HepG2 (cell line): ENCODE data around the gene CLEC4M. TPM values are rescaled to one million over a fixed set of nuclear protein-coding genes. Genes with fewer than 3 reads are reported as not detected.

ENCODE experiments used
- CEBPZ ChIP-seq: IDR thresholded peaks from 2 replicates; pipeline ENCODE4 v1.6.1; 2012; ENCODE audit warnings: low read length, improper control_type of control experiment
- NRL ChIP-seq: sonication (generic); formaldehyde crosslinking; IDR thresholded peaks from 2 replicates; pipeline ENCODE4 v1.5.0; 2020; ENCODE audit warnings: missing genetic modification reagents, mild to moderate bottlenecking, moderate library complexity, borderline replicate concordance
- SIX4 ChIP-seq: sonication (generic); formaldehyde crosslinking; IDR thresholded peaks from 2 replicates; pipeline ENCODE4 v1.4.0; 2020; ENCODE audit warnings: missing genetic modification reagents
- TRIM24 ChIP-seq: sonication (generic); formaldehyde crosslinking; IDR thresholded peaks from 2 replicates; pipeline ENCODE4 v1.8.0; 2022; ENCODE audit warnings: mild to moderate bottlenecking, missing genetic modification reagents
- ZHX2 ChIP-seq, 2 experiments: sonication (generic) in 1 of 2; formaldehyde crosslinking in 1 of 2; IDR thresholded peaks; 2 replicates each; pipeline versions ENCODE4 v1.6.1 to v1.9.0; 2014 to 2022; ENCODE audit warnings: antibody characterized with exemption in 1 of 2, borderline replicate concordance in 1 of 2, inconsistent platforms in 1 of 2, low read depth in 1 of 2, missing genetic modification reagents in 1 of 2
- polyA plus RNA-seq, 8 experiments: library from polyadenylated mRNA; depleted of rRNA in 3 of 8; stranded (reverse) in 7 of 8; unstranded in 1 of 8; fragments of >200 nt; fragmentation: Illumina TruSeq in 4 of 8; extraction: Trizol in 4 of 8; gene quantifications; 2 replicates each; pipeline versions ENCODE4 v1.2.1 to v1.2.3, GENCODE V29; 2011 to 2016; ENCODE audit warnings: low read depth in 4 of 8, missing spikeins in 1 of 8, mixed read lengths in 1 of 8; ENCODE audit not compliant: insufficient read depth in 1 of 8
- total RNA-seq, 5 experiments: library from RNA; depleted of rRNA; stranded (reverse); fragments of >200 nt; fragmentation: Illumina TruSeq; extraction: Trizol; gene quantifications; 2 replicates each; pipeline ENCODE4 v1.2.3, GENCODE V29; 2016; ENCODE audit warnings: low read depth in 1 of 5
- TF ChIP-seq, protein P1 (sequence below): IDR thresholded peaks from 2 replicates; pipeline ENCODE4 v1.6.1; 2016; ENCODE audit warnings: low read depth

CLEC4M gene
- total and polyA plus RNA-seq, 2 of the 13 experiments (the other 11 are each of a cell fraction or from before 2014, with no cell fraction given), result not detected

GRCh38 chr19:7771072-7771471 is 8.0 kb downstream of the CLEC4M start (continued):
- TF ChIP-seq ZHX2 (IDR thresholded peaks at IDR 0.05; ENCODE audit: low read depth) (no peak), ZHX2 (CRISPR knock-in tag; IDR thresholded peaks at IDR 0.05; ENCODE audit: borderline replicate concordance) (no peak), SIX4 (no peak), CEBPZ (no peak), NRL (CRISPR knock-in tag) (no peak), TRIM24 (CRISPR knock-in tag) (no peak)
- TF ChIP-seq, protein P1, sequence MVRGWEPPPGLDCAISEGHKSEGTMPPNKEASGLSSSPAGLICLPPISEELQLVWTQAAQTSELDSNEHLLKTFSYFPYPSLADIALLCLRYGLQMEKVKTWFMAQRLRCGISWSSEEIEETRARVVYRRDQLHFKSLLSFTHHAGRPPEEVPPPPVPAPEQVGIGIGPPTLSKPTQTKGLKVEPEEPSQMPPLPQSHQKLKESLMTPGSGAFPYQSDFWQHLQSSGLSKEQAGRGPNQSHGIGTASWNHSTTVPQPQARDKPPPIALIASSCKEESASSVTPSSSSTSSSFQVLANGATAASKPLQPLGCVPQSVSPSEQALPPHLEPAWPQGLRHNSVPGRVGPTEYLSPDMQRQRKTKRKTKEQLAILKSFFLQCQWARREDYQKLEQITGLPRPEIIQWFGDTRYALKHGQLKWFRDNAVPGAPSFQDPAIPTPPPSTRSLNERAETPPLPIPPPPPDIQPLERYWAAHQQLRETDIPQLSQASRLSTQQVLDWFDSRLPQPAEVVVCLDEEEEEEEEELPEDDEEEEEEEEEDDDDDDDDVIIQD (CRISPR knock-in tag), result no peak
